ENCODE measurements around the gene CFAP74. TPM values are rescaled to one million over a fixed set of nuclear protein-coding genes. Genes with fewer than 3 reads are reported as not detected.

The CFAP74 gene
- polyA plus RNA-seq, 1 donor (not counting 4 experiments of a cell fraction or from before 2014, with no cell fraction given), result not detected

GRCh38 chr1:1996207-1996651 is 7.4 kb downstream of the CFAP74 start:
- FAIRE-seq (no peak), DNase-seq (ENCODE audit: low read depth, low spot score) (no peak)
- Histone ChIP-seq H3K36me3 (ENCODE audit: control insufficient read depth in 2 of 2, extremely low read depth in 1 of 2, insufficient read depth in 2 of 2, low read length in 2 of 2) (no peaks in the 10 kb centered on the region), H3K27me3 (ENCODE audit: control insufficient read depth, extremely low read depth, insufficient read depth, low read length) (no peaks in the 10 kb centered on the region), H3K4me1 (ENCODE audit: control insufficient read depth, extremely low read depth, insufficient read depth, low read length) (no peaks in the 10 kb centered on the region), H3K4me3 (ENCODE audit: control insufficient read depth in 2 of 3, extremely low read depth in 1 of 3, insufficient read depth in 2 of 3, low read depth in 1 of 3, low read length in 3 of 3) (no peak overlapping the region), H3K9ac (ENCODE audit: control insufficient read depth, extremely low read depth, insufficient read depth, low read length) (no peak overlapping the region), H2AFZ (ENCODE audit: control insufficient read depth, low read length) (no peak overlapping the region), H3K79me2 (ENCODE audit: control insufficient read depth, insufficient read depth, low read length) (no peaks in the 10 kb centered on the region), H3K27ac (ENCODE audit: control insufficient read depth, insufficient read depth, low read length) (no peak overlapping the region), H3K9me3 (ENCODE audit: control insufficient read depth, low read depth, low read length) (no peaks in the 10 kb centered on the region), H4K20me1 (ENCODE audit: control insufficient read depth, extremely low read depth, insufficient read depth, low read length) (no peaks in the 10 kb centered on the region), H3K4me2 (ENCODE audit: control insufficient read depth, extremely low read depth, insufficient read depth, low read depth, low read length) (no peak overlapping the region), H3K9me1 (ENCODE audit: control insufficient read depth, extremely low read depth, insufficient read depth, low read length) (no peaks in the 10 kb centered on the region)
- TF ChIP-seq CTCF (optimal IDR thresholded peaks at IDR 0.05 in 1 of 3, IDR thresholded peaks at IDR 0.05 in 1 of 3, conservative IDR thresholded peaks at IDR 0.05 in 1 of 3; ENCODE audit: extremely low read depth in 1 of 3, insufficient read depth in 2 of 3, low read length in 3 of 3) (no peak), EZH2 (IDR thresholded peaks at IDR 0.05; ENCODE audit: low read length) (no peak)
- dilution Hi-C loops (cut with MboI; ENCODE audit: extremely low pct_ligation_motif_present, low sequenced_read_pairs), result no loop called here

- H3K4me2 ChIP-seq (ENCODE audit: control insufficient read depth, extremely low read depth, insufficient read depth, low read depth, low read length), result no peak overlapping the region
- H3K9me3 ChIP-seq (ENCODE audit: control insufficient read depth, low read depth, low read length), result no peaks in the 10 kb centered on the region
- DNase-seq (ENCODE audit: low read depth, low spot score) (no peak), FAIRE-seq (no peak)
- H2AFZ ChIP-seq (ENCODE audit: control insufficient read depth, low read length), result no peak overlapping the region
- H3K79me2 ChIP-seq (ENCODE audit: control insufficient read depth, insufficient read depth, low read length), result no peaks in the 10 kb centered on the region
- H3K9me1 ChIP-seq (ENCODE audit: control insufficient read depth, extremely low read depth, insufficient read depth, low read length), result no peaks in the 10 kb centered on the region
- dilution Hi-C loops (cut with MboI; ENCODE audit: extremely low pct_ligation_motif_present, low sequenced_read_pairs), result no loop called here
- H3K4me3 ChIP-seq (ENCODE audit: control insufficient read depth in 2 of 3, extremely low read depth in 1 of 3, insufficient read depth in 2 of 3, low read depth in 1 of 3, low read length in 3 of 3), result no peak overlapping the region
- TF ChIP-seq CTCF (optimal IDR thresholded peaks at IDR 0.05 in 1 of 3, IDR thresholded peaks at IDR 0.05 in 1 of 3, conservative IDR thresholded peaks at IDR 0.05 in 1 of 3; ENCODE audit: extremely low read depth in 1 of 3, insufficient read depth in 2 of 3, low read length in 3 of 3), result no peak
- no peak for TF ChIP-seq EZH2 (IDR thresholded peaks at IDR 0.05; ENCODE audit: low read length)
- no peaks in the 10 kb centered on the region for H3K36me3 ChIP-seq (ENCODE audit: control insufficient read depth in 2 of 2, extremely low read depth in 1 of 2, insufficient read depth in 2 of 2, low read length in 2 of 2)
- H3K27me3 ChIP-seq (ENCODE audit: control insufficient read depth, extremely low read depth, insufficient read depth, low read length), result peaks cover 4% of the 10 kb centered on the region
- no peaks in the 10 kb centered on the region for H3K4me1 ChIP-seq (ENCODE audit: control insufficient read depth, extremely low read depth, insufficient read depth, low read length)
- no peak overlapping the region for H3K9ac ChIP-seq (ENCODE audit: control insufficient read depth, extremely low read depth, insufficient read depth, low read length)
- no peaks in the 10 kb centered on the region for H4K20me1 ChIP-seq (ENCODE audit: control insufficient read depth, extremely low read depth, insufficient read depth, low read length)
- no peak overlapping the region for H3K27ac ChIP-seq (ENCODE audit: control insufficient read depth, insufficient read depth, low read length)
Observed at GRCh38 chr1:1994536-1994935, 9.1 kb downstream of the CFAP74 start.
